ENCODE data around the gene CD209. TPM values are rescaled to one million over a fixed set of nuclear protein-coding genes. Genes with fewer than 3 reads are reported as not detected.

Gene CD209
- total and polyA plus RNA-seq, 2 of the 8 experiments (the other 6 are each of a cell fraction or from before 2014, with no cell fraction given) = 0.05 to 0.22 TPM

GRCh38 chr19:7734220-7735203, 12.8 kb downstream of the CD209 start:
- Histone ChIP-seq H3K4me1 (replicated peaks in 1 of 4; ENCODE audit: control insufficient read depth in 3 of 4, insufficient read depth in 4 of 4, low read length in 3 of 4) (peaks cover 3 to 9% (median 6%) of the 10 kb centered on the region in 4 experiments; a peak in 6 of 7 replicates), H3K4me3 (ENCODE audit: extremely low read depth in 1 of 4, insufficient read depth in 2 of 4, low read depth in 3 of 4, low read length in 4 of 4) (no peak overlapping the region), H3K14ac (ENCODE audit: insufficient read length) (no peak overlapping the region), H2BK15ac (ENCODE audit: low read length) (no peak overlapping the region), H3K18ac (ENCODE audit: extremely low read depth, low read length) (no peak overlapping the region), H3K4ac (replicated peaks; ENCODE audit: insufficient read length, low read depth, low read length) (no peak overlapping the region), H2BK120ac (replicated peaks; ENCODE audit: low read depth, low read length) (no peak overlapping the region), H3K23me2 (ENCODE audit: low read depth, low read length) (peaks cover 8% of the 10 kb centered on the region; the same call in 1 of the 2 replicates), H3K9me3 (ENCODE audit: insufficient read depth in 2 of 2, low read depth in 1 of 2, low read length in 1 of 2) (no peaks in the 10 kb centered on the region), H2BK20ac (ENCODE audit: low read length) (no peak overlapping the region), H3K56ac (replicated peaks; ENCODE audit: insufficient read length, low read depth, low read length) (no peak overlapping the region), H4K20me1 (replicated peaks in 1 of 2; ENCODE audit: control insufficient read depth in 1 of 2, insufficient read depth in 2 of 2, low read length in 2 of 2) (peaks cover 0 to 3% of the 10 kb centered on the region in 2 experiments), H3K27me3 (replicated peaks in 1 of 4; ENCODE audit: control insufficient read depth in 3 of 4, extremely low read depth in 1 of 4, insufficient read depth in 3 of 4, low read length in 3 of 4) (peaks cover 18 to 31% (median 25%) of the 10 kb centered on the region in 4 experiments), H2AFZ (ENCODE audit: low read length) (no peak overlapping the region), H3K9ac (replicated peaks in 1 of 4; ENCODE audit: extremely low read depth in 1 of 4, low read depth in 3 of 4, low read length in 3 of 4) (no peak overlapping the region), H2BK5ac (ENCODE audit: low read depth, low read length) (no peak overlapping the region), H2BK12ac (ENCODE audit: low read depth, low read length) (no peak overlapping the region), H2AK5ac (ENCODE audit: low read depth, low read length) (no peak overlapping the region), H4K8ac (ENCODE audit: extremely low read depth, insufficient read depth, low read length) (no peak overlapping the region), H4K91ac (replicated peaks; ENCODE audit: insufficient read length, low read length) (no peak overlapping the region), H3K79me2 (ENCODE audit: control insufficient read depth in 1 of 2, insufficient read depth in 2 of 2, low read length in 2 of 2) (no peaks in the 10 kb centered on the region), H3K79me1 (ENCODE audit: low read depth, low read length) (no peaks in the 10 kb centered on the region), H3K4me2 (ENCODE audit: insufficient read depth in 1 of 2, low read depth in 2 of 2, low read length in 2 of 2) (no peak overlapping the region), H3K36me3 (ENCODE audit: control insufficient read depth in 2 of 4, insufficient read depth in 4 of 4, low read length in 3 of 4) (no peaks in the 10 kb centered on the region), H3K27ac (ENCODE audit: low read depth, low read length) (no peak overlapping the region), H3K23ac (ENCODE audit: insufficient read length) (no peak overlapping the region), H4K5ac (ENCODE audit: insufficient read length, low read depth, low read length) (no peak overlapping the region)
- no peak for DNase-seq (ENCODE audit: low read depth in 1 of 2, low spot score in 2 of 2)
- TF ChIP-seq BACH1 (IDR thresholded peaks at IDR 0.05; ENCODE audit: low read length) (no peak), GTF2F1 (IDR thresholded peaks at IDR 0.05; ENCODE audit: borderline replicate concordance, low read depth, low read length) (no peak), TAF7 (optimal IDR thresholded peaks at IDR 0.05; ENCODE audit: borderline replicate concordance, low read depth, low read length) (no peak), TCF12 (IDR thresholded peaks at IDR 0.05; ENCODE audit: low read depth, low read length) (no peak)
- ChIA-PET CTCF (ENCODE audit: partially characterized antibody) (no interaction called here), POLR2A (ENCODE audit: partially characterized antibody) (no interaction called here)
- 82% methylated on average over 11 of the region's 12 CpGs; no CpG with 5 or more reads in 1 of the 2 experiments for WGBS, 2 experiments (ENCODE audit: extremely low coverage in 1 of 2, insufficient coverage in 1 of 2, insufficient read length in 1 of 2, insufficient replicate concordance in 2 of 2, low coverage in 1 of 2, low lambda C conversion rate in 2 of 2, missing lambda C conversion rate in 1 of 2)
- no peak for FAIRE-seq

Data from H1 (cell line).